Loucy (cell line): ENCODE data around the gene NMU.

Source experiments
- CTCF ChIP-seq: fragments of 200-600 bp; sonication (generic); conservative IDR thresholded peaks from 2 replicates; pipeline ENCODE4 v1.5.1; 2014; ENCODE audit warnings: mild to moderate bottlenecking, antibody characterized with exemption, low read length
- EZH2phosphoT487 ChIP-seq: fragments of 200-600 bp; IDR thresholded peaks from 2 replicates; pipeline ENCODE4 v1.6.1; 2018; ENCODE audit warnings: antibody characterized with exemption, mild to moderate bottlenecking, moderate library complexity, borderline replicate concordance

DNA sequence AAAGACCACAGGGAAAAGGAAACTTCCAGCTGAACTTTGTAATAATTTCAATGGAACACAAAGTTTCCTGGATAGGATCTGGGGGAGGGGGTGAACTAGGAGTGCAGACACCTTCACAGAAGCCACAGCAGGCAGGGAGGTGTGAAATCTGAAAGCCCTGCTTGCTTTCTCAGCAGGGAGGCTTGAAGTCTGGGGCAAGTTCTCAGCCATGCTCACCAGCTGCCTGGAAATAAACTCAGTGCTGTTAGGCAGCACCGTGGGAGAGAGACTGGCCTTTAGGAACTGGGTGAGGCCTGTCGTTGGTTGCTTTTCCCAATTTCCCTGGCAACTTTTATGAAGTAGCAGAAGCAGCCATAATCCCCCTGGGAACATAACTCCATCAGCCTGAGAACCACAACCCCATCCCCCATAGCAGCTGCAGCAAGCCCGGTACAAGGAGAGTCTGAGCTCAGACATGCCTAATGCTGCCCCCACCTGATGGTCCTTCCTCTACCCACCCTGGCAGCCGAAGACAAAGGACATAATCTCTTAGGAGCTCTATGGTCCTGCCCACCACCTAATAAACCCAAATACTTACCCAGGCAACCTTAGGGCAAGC, 39.2 kb upstream of the NMU start:
- TF ChIP-seq CTCF (no peak), EZH2phosphoT487 (no peak)
